ENCODE measurements around the gene TOX2.
A peak's percentile ranks its signal among the peaks of the same experiment; 100 is the strongest.

The TOX2 gene

GRCh38 chr20:43931976-43932375, 17.3 kb downstream of the TOX2 start:
- H3K4me3 ChIP-seq (ENCODE audit: low read depth in 1 of 2, low read length in 2 of 2): no peak overlapping the region
- H3K27me3 ChIP-seq (ENCODE audit: low read depth, low read length): no peaks in the 10 kb centered on the region
- H3K9me3 ChIP-seq (ENCODE audit: control insufficient read depth in 1 of 2, low read length in 2 of 2): no peaks in the 10 kb centered on the region
- no peaks in the 10 kb centered on the region for H3K36me3 ChIP-seq (ENCODE audit: control insufficient read depth in 1 of 2, insufficient read depth in 2 of 2, low read length in 2 of 2)
- H3K4me1 ChIP-seq (ENCODE audit: control insufficient read depth in 1 of 2, insufficient read depth in 2 of 2, low read length in 2 of 2): peaks cover 0 to 3% of the 10 kb centered on the region in 2 donors
- no peak overlapping the region for H3K27ac ChIP-seq (ENCODE audit: low read length)

- Histone ChIP-seq H3K4me3 (ENCODE audit: low read depth in 1 of 2, low read length in 2 of 2) (no peak overlapping the region), H3K4me1 (ENCODE audit: control insufficient read depth in 1 of 2, insufficient read depth in 2 of 2, low read length in 2 of 2) (peaks cover 9 to 20% of the 10 kb centered on the region in 2 donors), H3K9me3 (ENCODE audit: control insufficient read depth in 1 of 2, low read length in 2 of 2) (no peaks in the 10 kb centered on the region), H3K27me3 (ENCODE audit: low read depth, low read length) (no peaks in the 10 kb centered on the region), H3K36me3 (ENCODE audit: control insufficient read depth in 1 of 2, insufficient read depth in 2 of 2, low read length in 2 of 2) (no peaks in the 10 kb centered on the region), H3K27ac (ENCODE audit: low read length) (no peak overlapping the region)
Observed at GRCh38 chr20:43934833-43935232, 20.2 kb downstream of the TOX2 start.

- Histone ChIP-seq H3K27me3 (ENCODE audit: low read depth, low read length) (no peaks in the 10 kb centered on the region), H3K36me3 (ENCODE audit: control insufficient read depth in 1 of 2, insufficient read depth in 2 of 2, low read length in 2 of 2) (no peaks in the 10 kb centered on the region), H3K4me1 (ENCODE audit: control insufficient read depth in 1 of 2, insufficient read depth in 2 of 2, low read length in 2 of 2) (peaks cover 10 to 22% of the 10 kb centered on the region in 2 donors), H3K27ac (ENCODE audit: low read length) (no peak overlapping the region), H3K9me3 (ENCODE audit: control insufficient read depth in 1 of 2, low read length in 2 of 2) (no peaks in the 10 kb centered on the region), H3K4me3 (ENCODE audit: low read depth in 1 of 2, low read length in 2 of 2) (no peak overlapping the region)
Observed at GRCh38 chr20:43936104-43936770, 21.6 kb downstream of the TOX2 start.

- Histone ChIP-seq H3K9me3 (ENCODE audit: control insufficient read depth in 1 of 2, low read length in 2 of 2) (no peaks in the 10 kb centered on the region), H3K4me3 (ENCODE audit: low read depth in 1 of 2, low read length in 2 of 2) (no peak overlapping the region), H3K27ac (ENCODE audit: low read length) (no peak overlapping the region), H3K4me1 (ENCODE audit: control insufficient read depth in 1 of 2, insufficient read depth in 2 of 2, low read length in 2 of 2) (peaks cover 10 to 22% of the 10 kb centered on the region in 2 donors), H3K27me3 (ENCODE audit: low read depth, low read length) (no peaks in the 10 kb centered on the region), H3K36me3 (ENCODE audit: control insufficient read depth in 1 of 2, insufficient read depth in 2 of 2, low read length in 2 of 2) (no peaks in the 10 kb centered on the region)
Observed at GRCh38 chr20:43936805-43937204, 22.2 kb downstream of the TOX2 start.

- no peaks in the 10 kb centered on the region for H3K9me3 ChIP-seq (ENCODE audit: control insufficient read depth in 1 of 2, low read length in 2 of 2)
- H3K27me3 ChIP-seq (ENCODE audit: low read depth, low read length): no peaks in the 10 kb centered on the region
- H3K4me1 ChIP-seq (ENCODE audit: control insufficient read depth in 1 of 2, insufficient read depth in 2 of 2, low read length in 2 of 2): peaks cover 10 to 22% of the 10 kb centered on the region in 2 donors
Observed at GRCh38 chr20:43937591-43937990, 22.9 kb downstream of the TOX2 start.

GRCh38 chr20:43938017-43938655, 23.5 kb downstream of the TOX2 start:
- H3K9me3 ChIP-seq (ENCODE audit: control insufficient read depth in 1 of 2, low read length in 2 of 2): no peaks in the 10 kb centered on the region

More at GRCh38 chr20:43937591-43937990, 22.9 kb downstream of the TOX2 start:
- no peak overlapping the region for H3K4me3 ChIP-seq (ENCODE audit: low read depth in 1 of 2, low read length in 2 of 2)
- no peak overlapping the region for H3K27ac ChIP-seq (ENCODE audit: low read length)
- no peaks in the 10 kb centered on the region for H3K36me3 ChIP-seq (ENCODE audit: control insufficient read depth in 1 of 2, insufficient read depth in 2 of 2, low read length in 2 of 2)

GRCh38 chr20:43938932-43939761, 24.5 kb downstream of the TOX2 start:
- Histone ChIP-seq H3K36me3 (ENCODE audit: control insufficient read depth in 1 of 2, insufficient read depth in 2 of 2, low read length in 2 of 2) (no peaks in the 10 kb centered on the region), H3K4me3 (ENCODE audit: low read depth in 1 of 2, low read length in 2 of 2) (no peak overlapping the region), H3K27ac (ENCODE audit: low read length) (no peak overlapping the region), H3K27me3 (ENCODE audit: low read depth, low read length) (no peaks in the 10 kb centered on the region), H3K4me1 (ENCODE audit: control insufficient read depth in 1 of 2, insufficient read depth in 2 of 2, low read length in 2 of 2) (peaks cover 16 to 27% of the 10 kb centered on the region in 2 donors), H3K9me3 (ENCODE audit: control insufficient read depth in 1 of 2, low read length in 2 of 2) (no peaks in the 10 kb centered on the region)

More at GRCh38 chr20:43938017-43938655, 23.5 kb downstream of the TOX2 start:
- Histone ChIP-seq H3K27ac (ENCODE audit: low read length) (no peak overlapping the region), H3K4me3 (ENCODE audit: low read depth in 1 of 2, low read length in 2 of 2) (no peak overlapping the region), H3K27me3 (ENCODE audit: low read depth, low read length) (no peaks in the 10 kb centered on the region), H3K4me1 (ENCODE audit: control insufficient read depth in 1 of 2, insufficient read depth in 2 of 2, low read length in 2 of 2) (peaks cover 14 to 27% of the 10 kb centered on the region in 2 donors), H3K36me3 (ENCODE audit: control insufficient read depth in 1 of 2, insufficient read depth in 2 of 2, low read length in 2 of 2) (no peaks in the 10 kb centered on the region)

GRCh38 chr20:43939762-43940121, 25.1 kb downstream of the TOX2 start:
- H3K4me1 ChIP-seq (ENCODE audit: control insufficient read depth in 1 of 2, insufficient read depth in 2 of 2, low read length in 2 of 2): peaks cover 16 to 27% of the 10 kb centered on the region in 2 donors
- H3K9me3 ChIP-seq (ENCODE audit: control insufficient read depth in 1 of 2, low read length in 2 of 2): no peaks in the 10 kb centered on the region
- H3K36me3 ChIP-seq (ENCODE audit: control insufficient read depth in 1 of 2, insufficient read depth in 2 of 2, low read length in 2 of 2): no peaks in the 10 kb centered on the region
- H3K27me3 ChIP-seq (ENCODE audit: low read depth, low read length): no peaks in the 10 kb centered on the region
- no peak overlapping the region for H3K4me3 ChIP-seq (ENCODE audit: low read depth in 1 of 2, low read length in 2 of 2)
- H3K27ac ChIP-seq (ENCODE audit: low read length): no peak overlapping the region

GRCh38 chr20:43940518-43941225, 26.0 kb downstream of the TOX2 start:
- no peak overlapping the region for H3K4me3 ChIP-seq (ENCODE audit: low read depth in 1 of 2, low read length in 2 of 2)
- no peaks in the 10 kb centered on the region for H3K27me3 ChIP-seq (ENCODE audit: low read depth, low read length)
- peaks cover 16 to 27% of the 10 kb centered on the region in 2 donors for H3K4me1 ChIP-seq (ENCODE audit: control insufficient read depth in 1 of 2, insufficient read depth in 2 of 2, low read length in 2 of 2)
- H3K9me3 ChIP-seq (ENCODE audit: control insufficient read depth in 1 of 2, low read length in 2 of 2): no peaks in the 10 kb centered on the region
- H3K27ac ChIP-seq (ENCODE audit: low read length): no peak overlapping the region
- no peaks in the 10 kb centered on the region for H3K36me3 ChIP-seq (ENCODE audit: control insufficient read depth in 1 of 2, insufficient read depth in 2 of 2, low read length in 2 of 2)

GRCh38 chr20:43941476-43942200, 27.0 kb downstream of the TOX2 start:
- H3K9me3 ChIP-seq (ENCODE audit: control insufficient read depth in 1 of 2, low read length in 2 of 2): no peaks in the 10 kb centered on the region
- no peaks in the 10 kb centered on the region for H3K27me3 ChIP-seq (ENCODE audit: low read depth, low read length)
- peak overlapping the region; percentile 42 for H3K27ac ChIP-seq (ENCODE audit: low read length)
- peaks cover 16 to 24% of the 10 kb centered on the region in 2 donors for H3K4me1 ChIP-seq (ENCODE audit: control insufficient read depth in 1 of 2, insufficient read depth in 2 of 2, low read length in 2 of 2)
- H3K36me3 ChIP-seq (ENCODE audit: control insufficient read depth in 1 of 2, insufficient read depth in 2 of 2, low read length in 2 of 2): no peaks in the 10 kb centered on the region
- H3K4me3 ChIP-seq (ENCODE audit: low read depth in 1 of 2, low read length in 2 of 2): no peak overlapping the region
